Memory B cell (primary cell): Measurements from ENCODE around the gene CRTC3.

ENCODE experiments used
- ATAC-seq: fragments of 150-1000 bp; cut with Tn5 transposase; 2 replicates; pipeline ENCODE4 v1.10.0; 2021; ENCODE audit warnings: low read depth, mild to moderate bottlenecking, moderate library complexity
- DNase-seq, 2 donors: peaks; one replicate each; pipeline ENCODE4 v3.0.0; 2022; ENCODE audit warnings: low spot score in 2 of 2
- H3K27ac Mint-ChIP-seq: one replicate; pipeline ENCODE4 v1.8.0; 2022; ENCODE audit warnings: mild to moderate bottlenecking, moderate library complexity, mixed read lengths
- H3K27me3 Mint-ChIP-seq: one replicate; pipeline ENCODE4 v1.8.0; 2022; ENCODE audit warnings: mixed read lengths
- H3K36me3 Mint-ChIP-seq: one replicate; pipeline ENCODE4 v1.8.0; 2022; ENCODE audit warnings: mild to moderate bottlenecking, mixed read lengths
- H3K4me1 Mint-ChIP-seq: one replicate; pipeline ENCODE4 v1.8.0; 2022; ENCODE audit warnings: mixed read lengths
- H3K4me3 Mint-ChIP-seq: one replicate; pipeline ENCODE4 v1.8.0; 2022; ENCODE audit warnings: mild to moderate bottlenecking, moderate library complexity, mixed read lengths
- H3K9me3 Mint-ChIP-seq: one replicate; pipeline ENCODE4 v1.8.0; 2022; ENCODE audit warnings: mixed read lengths

Gene CRTC3

GRCh38 chr15:90529371-90530249 lies at the start of gene CRTC3:
CRTC3 (plus strand) TSS chr15:90529923; CDS start chr15:90530072, 149 bp downstream.
- Mint-ChIP-seq H3K27me3 (no peaks in the 10 kb centered on the region), H3K9me3 (no peaks in the 10 kb centered on the region), H3K4me3 (peak within 1 kb of the TSS; percentile 90), H3K36me3 (peaks cover 4% of the 10 kb centered on the region), H3K27ac (peak within 1 kb of the TSS; percentile 78), H3K4me1 (peaks cover 24% of the 10 kb centered on the region)
- ATAC-seq (peak; percentile 80), DNase-seq (peak; percentile 41 to 72)

- H3K36me3 Mint-ChIP-seq = peaks cover 36% of the 10 kb centered on the region
- no peaks in the 10 kb centered on the region for H3K27me3 Mint-ChIP-seq
- peak; percentile 81 for ATAC-seq
- peaks cover 19% of the 10 kb centered on the region for H3K4me1 Mint-ChIP-seq
- H3K9me3 Mint-ChIP-seq = no peaks in the 10 kb centered on the region
- DNase-seq = no peak
- H3K4me3 Mint-ChIP-seq = peak overlapping the region; percentile 59
- H3K27ac Mint-ChIP-seq = peak overlapping the region; percentile 54
These were observed 48.7 kb upstream of the CRTC3 start for GRCh38 chr15:90481023-90481422.

GRCh38 chr15:90482124-90483011 lies 47.4 kb upstream of the CRTC3 start:
- no peaks in the 10 kb centered on the region for H3K27me3 Mint-ChIP-seq
- DNase-seq = peak in 1 of 2 donors; percentile 19
- no peak for ATAC-seq
- no peak overlapping the region for H3K27ac Mint-ChIP-seq
- H3K9me3 Mint-ChIP-seq = no peaks in the 10 kb centered on the region
- H3K36me3 Mint-ChIP-seq = peaks cover 37% of the 10 kb centered on the region
- H3K4me3 Mint-ChIP-seq = no peak overlapping the region
- H3K4me1 Mint-ChIP-seq = peaks cover 19% of the 10 kb centered on the region

GRCh38 chr15:90483012-90483307 lies 46.8 kb upstream of the CRTC3 start:
- Mint-ChIP-seq H3K27me3 (no peaks in the 10 kb centered on the region), H3K36me3 (peaks cover 39% of the 10 kb centered on the region), H3K9me3 (no peaks in the 10 kb centered on the region), H3K27ac (no peak overlapping the region), H3K4me1 (peaks cover 19% of the 10 kb centered on the region), H3K4me3 (no peak overlapping the region)
- ATAC-seq (no peak), DNase-seq (no peak)

GRCh38 chr15:90483637-90484036 lies 46.1 kb upstream of the CRTC3 start:
- no peaks in the 10 kb centered on the region for H3K27me3 Mint-ChIP-seq
- ATAC-seq (no peak), DNase-seq (no peak)
- peaks cover 14% of the 10 kb centered on the region for H3K4me1 Mint-ChIP-seq
- no peaks in the 10 kb centered on the region for H3K9me3 Mint-ChIP-seq
- H3K27ac Mint-ChIP-seq = no peak overlapping the region
- no peak overlapping the region for H3K4me3 Mint-ChIP-seq
- peaks cover 40% of the 10 kb centered on the region for H3K36me3 Mint-ChIP-seq

GRCh38 chr15:90487186-90487585 lies 42.5 kb upstream of the CRTC3 start:
- peaks cover 46% of the 10 kb centered on the region for H3K36me3 Mint-ChIP-seq
- no peak overlapping the region for H3K27ac Mint-ChIP-seq
- no peaks in the 10 kb centered on the region for H3K4me1 Mint-ChIP-seq
- no peaks in the 10 kb centered on the region for H3K9me3 Mint-ChIP-seq
- no peaks in the 10 kb centered on the region for H3K27me3 Mint-ChIP-seq
- no peak overlapping the region for H3K4me3 Mint-ChIP-seq
- ATAC-seq (no peak), DNase-seq (no peak)

- ATAC-seq (no peak), DNase-seq (no peak)
- H3K27me3 Mint-ChIP-seq = no peaks in the 10 kb centered on the region
- no peaks in the 10 kb centered on the region for H3K4me1 Mint-ChIP-seq
- no peak overlapping the region for H3K27ac Mint-ChIP-seq
- H3K9me3 Mint-ChIP-seq = no peaks in the 10 kb centered on the region
- no peak overlapping the region for H3K4me3 Mint-ChIP-seq
- peaks cover 45% of the 10 kb centered on the region for H3K36me3 Mint-ChIP-seq
These were observed 40.2 kb upstream of the CRTC3 start for GRCh38 chr15:90489514-90489913.

GRCh38 chr15:90489944-90490343 lies 39.8 kb upstream of the CRTC3 start:
- DNase-seq = no peak
- Mint-ChIP-seq H3K36me3 (peaks cover 45% of the 10 kb centered on the region), H3K4me1 (no peaks in the 10 kb centered on the region), H3K27ac (no peak overlapping the region), H3K27me3 (no peaks in the 10 kb centered on the region), H3K4me3 (no peak overlapping the region), H3K9me3 (no peaks in the 10 kb centered on the region)
- no peak for ATAC-seq

- Mint-ChIP-seq H3K4me1 (no peaks in the 10 kb centered on the region), H3K36me3 (peaks cover 37% of the 10 kb centered on the region)
These were observed 36.1 kb upstream of the CRTC3 start for GRCh38 chr15:90493647-90494046.

GRCh38 chr15:90495067-90495466 lies 34.7 kb upstream of the CRTC3 start:
- DNase-seq (no peak), ATAC-seq (no peak)
- Mint-ChIP-seq H3K9me3 (no peaks in the 10 kb centered on the region), H3K36me3 (peaks cover 43% of the 10 kb centered on the region), H3K27ac (no peak overlapping the region), H3K4me3 (no peak overlapping the region), H3K27me3 (no peaks in the 10 kb centered on the region), H3K4me1 (no peaks in the 10 kb centered on the region)

More at GRCh38 chr15:90493647-90494046, 36.1 kb upstream of the CRTC3 start:
- Mint-ChIP-seq H3K27ac (peak overlapping the region; percentile 7), H3K27me3 (no peaks in the 10 kb centered on the region), H3K9me3 (no peaks in the 10 kb centered on the region), H3K4me3 (no peak overlapping the region)
- no peak for ATAC-seq
- no peak for DNase-seq

- no peaks in the 10 kb centered on the region for H3K9me3 Mint-ChIP-seq
- H3K4me3 Mint-ChIP-seq = no peak overlapping the region
- no peak overlapping the region for H3K27ac Mint-ChIP-seq
- DNase-seq = no peak
- H3K27me3 Mint-ChIP-seq = no peaks in the 10 kb centered on the region
- no peak for ATAC-seq
- H3K36me3 Mint-ChIP-seq = peaks cover 37% of the 10 kb centered on the region
- no peaks in the 10 kb centered on the region for H3K4me1 Mint-ChIP-seq
These were observed 32.9 kb upstream of the CRTC3 start for GRCh38 chr15:90496791-90497190.

GRCh38 chr15:90497376-90497775 lies 32.3 kb upstream of the CRTC3 start:
- Mint-ChIP-seq H3K4me3 (no peak overlapping the region), H3K4me1 (no peaks in the 10 kb centered on the region), H3K36me3 (peaks cover 36% of the 10 kb centered on the region), H3K9me3 (no peaks in the 10 kb centered on the region), H3K27me3 (no peaks in the 10 kb centered on the region), H3K27ac (no peak overlapping the region)
- no peak for DNase-seq
- ATAC-seq = no peak

GRCh38 chr15:90497912-90498311 lies 31.8 kb upstream of the CRTC3 start:
- no peaks in the 10 kb centered on the region for H3K27me3 Mint-ChIP-seq

GRCh38 chr15:90500171-90500570 lies 29.6 kb upstream of the CRTC3 start:
- ATAC-seq (no peak), DNase-seq (no peak)
- Mint-ChIP-seq H3K27ac (peak overlapping the region; percentile 12), H3K9me3 (no peaks in the 10 kb centered on the region), H3K36me3 (peaks cover 28% of the 10 kb centered on the region), H3K4me1 (no peaks in the 10 kb centered on the region), H3K27me3 (no peaks in the 10 kb centered on the region), H3K4me3 (no peak overlapping the region)

More at GRCh38 chr15:90497912-90498311, 31.8 kb upstream of the CRTC3 start:
- Mint-ChIP-seq H3K36me3 (peaks cover 33% of the 10 kb centered on the region), H3K27ac (no peak overlapping the region), H3K9me3 (no peaks in the 10 kb centered on the region), H3K4me3 (no peak overlapping the region), H3K4me1 (no peaks in the 10 kb centered on the region)
- no peak for DNase-seq
- no peak for ATAC-seq
